Liver (tissue), 9 donors: ENCODE data around the gene SERINC1. TPM values are rescaled to one million over a fixed set of nuclear protein-coding genes. Genes with fewer than 3 reads are reported as not detected.

ENCODE experiments used
- DNase-seq: peaks from one replicate; pipeline ENCODE4 v3.0.0-alpha.2; 2017; ENCODE audit warnings: low spot score
- H3K27ac ChIP-seq, 2 donors: one replicate each; pipeline ENCODE4 v1.7.0; 2013; ENCODE audit warnings: inconsistent platforms in 2 of 2, low read length in 2 of 2, control low read depth in 1 of 2, low read depth in 1 of 2, mild to moderate bottlenecking in 1 of 2
- H3K27me3 ChIP-seq, 4 donors: one replicate each; pipeline versions ENCODE4 v1.6.1 to v1.7.0; 2013; ENCODE audit warnings: low read length in 3 of 4, inconsistent platforms in 1 of 4, mild to moderate bottlenecking in 1 of 4, moderate library complexity in 1 of 4; ENCODE audit not compliant: control insufficient read depth in 4 of 4, insufficient read depth in 4 of 4
- H3K36me3 ChIP-seq, 4 donors: one replicate each; pipeline versions ENCODE4 v1.6.1 to v1.7.0; 2013; ENCODE audit warnings: low read length in 3 of 4, mild to moderate bottlenecking in 3 of 4, low read depth in 1 of 4, moderate library complexity in 1 of 4; ENCODE audit not compliant: control insufficient read depth in 4 of 4, insufficient read depth in 3 of 4
- H3K4me1 ChIP-seq, 4 donors: one replicate each; pipeline versions ENCODE4 v1.6.1 to v1.7.0; 2013; ENCODE audit warnings: low read length in 3 of 4, mild to moderate bottlenecking in 3 of 4, moderate library complexity in 1 of 4; ENCODE audit not compliant: control insufficient read depth in 4 of 4, insufficient read depth in 4 of 4
- H3K4me3 ChIP-seq, 3 donors: one replicate each; pipeline versions ENCODE4 v1.6.1 to v1.7.0; 2013; ENCODE audit warnings: low read length in 3 of 3, control low read depth in 1 of 3, low read depth in 1 of 3, mild to moderate bottlenecking in 1 of 3
- H3K9ac ChIP-seq, 2 donors: one replicate each; pipeline ENCODE4 v1.7.0; 2013; ENCODE audit warnings: low read length in 2 of 2, mild to moderate bottlenecking in 2 of 2, moderate library complexity in 2 of 2, control low read depth in 1 of 2, low read depth in 1 of 2
- H3K9me3 ChIP-seq, 4 donors: one replicate each; pipeline versions ENCODE4 v1.6.1 to v1.7.0; 2013; ENCODE audit warnings: low read length in 3 of 4; ENCODE audit not compliant: control insufficient read depth in 4 of 4
- EGR1 ChIP-seq, 2 donors: IDR thresholded peaks; 2 replicates each; pipeline ENCODE4 v1.6.1; 2016 to 2018; ENCODE audit warnings: antibody characterized with exemption in 2 of 2, low read depth in 2 of 2
- FOXA1 ChIP-seq: IDR thresholded peaks from 2 replicates; pipeline ENCODE4 v1.6.1; 2016; ENCODE audit warnings: antibody characterized with exemption
- FOXA2 ChIP-seq: IDR thresholded peaks from 2 replicates; pipeline ENCODE4 v1.6.1; 2016; ENCODE audit warnings: antibody characterized with exemption
- GABPA ChIP-seq, 2 donors: IDR thresholded peaks in 1 of 2; conservative IDR thresholded peaks in 1 of 2; 2 replicates each; pipeline ENCODE4 v1.6.1; 2016; ENCODE audit warnings: antibody characterized with exemption in 2 of 2, mild to moderate bottlenecking in 1 of 2, moderate library complexity in 1 of 2
- HNF4A ChIP-seq, 2 donors: conservative IDR thresholded peaks; 2 replicates each; pipeline ENCODE4 v1.6.1; 2016; ENCODE audit warnings: antibody characterized with exemption in 2 of 2, mild to moderate bottlenecking in 2 of 2
- HNF4G ChIP-seq: IDR thresholded peaks from 2 replicates; pipeline ENCODE4 v1.6.1; 2016; ENCODE audit warnings: antibody characterized with exemption
- MAX ChIP-seq: IDR thresholded peaks from 2 replicates; pipeline ENCODE4 v1.6.1; 2016; ENCODE audit warnings: antibody characterized with exemption
- NR2F2 ChIP-seq: IDR thresholded peaks from 2 replicates; pipeline ENCODE4 v1.6.1; 2016; ENCODE audit warnings: antibody characterized with exemption
- RAD21 ChIP-seq, 2 donors: IDR thresholded peaks; 2 replicates each; pipeline ENCODE4 v1.6.1; 2016; ENCODE audit warnings: antibody characterized with exemption in 2 of 2, mild to moderate bottlenecking in 2 of 2
- REST ChIP-seq: IDR thresholded peaks from 2 replicates; pipeline ENCODE4 v1.6.1; 2016; ENCODE audit warnings: antibody characterized with exemption, mild to moderate bottlenecking
- RXRA ChIP-seq, 2 donors: IDR thresholded peaks; 2 replicates each; pipeline ENCODE4 v1.6.1; 2017 to 2018; ENCODE audit warnings: antibody characterized with exemption in 2 of 2, mild to moderate bottlenecking in 1 of 2
- TAF1 ChIP-seq: conservative IDR thresholded peaks from 2 replicates; pipeline ENCODE4 v1.6.1; 2016; ENCODE audit warnings: antibody characterized with exemption, mild to moderate bottlenecking
- YY1 ChIP-seq: IDR thresholded peaks from 2 replicates; pipeline ENCODE4 v1.6.1; 2016; ENCODE audit warnings: antibody characterized with exemption, mild to moderate bottlenecking
- ZBTB33 ChIP-seq: IDR thresholded peaks from 2 replicates; pipeline ENCODE4 v1.6.1; 2016; ENCODE audit warnings: antibody characterized with exemption
- WGBS: extraction: QIAGEN DNeasy Blood & Tissue Kit; methylation state at CpG from one replicate; pipeline ENCODE4 v1.1.7; 2013; 5-methylcytosine and 5-hydroxymethylcytosine counted together
- polyA plus RNA-seq, 2 donors: library from polyadenylated mRNA; stranded (reverse) in 1 of 2; unstranded in 1 of 2; fragments of 200-250 nt in 1 of 2; fragments of >200 nt in 1 of 2; fragmentation: Nextera tagmentation in 1 of 2; extraction: Ambion mirVana in 1 of 2; gene quantifications; one replicate each; pipeline versions ENCODE4 v1.2.1 to v1.2.3, GENCODE V29; 2013 to 2015
- total RNA-seq, 2 donors: library from RNA; depleted of rRNA; stranded (reverse); fragments of >200 nt; gene quantifications; one replicate each; pipeline ENCODE4 v1.2.3, GENCODE V29; 2014
- TF ChIP-seq, protein P1 (sequence below): fragments of 150-350 bp; IDR thresholded peaks from 2 replicates; pipeline ENCODE4 v1.5.1; 2017; ENCODE audit warnings: improper control_type of control experiment, low read depth, low read length; ENCODE audit not compliant: missing input control
- TF ChIP-seq, protein P2 (sequence below): IDR thresholded peaks from 2 replicates; pipeline ENCODE4 v1.6.1; 2016; ENCODE audit warnings: antibody characterized with exemption
- donor health status: healthy.
- donor health status: healthy.
- donor health status: healthy.
- donor health status: healthy.
- donor health status: healthy.

The SERINC1 gene
- total and polyA plus RNA-seq, 4 donors = 79.8 to 139 (median 113) TPM

DNA sequence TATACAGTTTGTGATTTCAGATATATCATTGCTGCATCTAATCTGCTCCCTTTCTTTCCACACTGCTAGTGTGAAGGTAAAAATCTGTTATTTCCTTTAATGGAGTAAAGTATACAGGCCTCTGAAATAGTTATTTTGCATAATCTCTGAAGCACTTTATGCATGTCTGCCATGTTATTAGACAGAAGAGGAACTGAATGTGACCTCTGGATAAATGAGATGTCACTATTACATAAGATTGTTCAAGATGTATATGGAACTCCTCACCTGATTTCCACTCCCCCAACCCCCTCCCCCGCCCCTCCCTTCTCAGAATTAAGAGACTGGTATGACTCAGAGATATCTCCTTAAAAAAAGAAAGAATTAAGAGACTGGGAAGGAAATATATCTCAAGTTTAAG, 26.3 kb downstream of the SERINC1 start:
- no peak for TF ChIP-seq YY1
- TF ChIP-seq, protein P1, sequence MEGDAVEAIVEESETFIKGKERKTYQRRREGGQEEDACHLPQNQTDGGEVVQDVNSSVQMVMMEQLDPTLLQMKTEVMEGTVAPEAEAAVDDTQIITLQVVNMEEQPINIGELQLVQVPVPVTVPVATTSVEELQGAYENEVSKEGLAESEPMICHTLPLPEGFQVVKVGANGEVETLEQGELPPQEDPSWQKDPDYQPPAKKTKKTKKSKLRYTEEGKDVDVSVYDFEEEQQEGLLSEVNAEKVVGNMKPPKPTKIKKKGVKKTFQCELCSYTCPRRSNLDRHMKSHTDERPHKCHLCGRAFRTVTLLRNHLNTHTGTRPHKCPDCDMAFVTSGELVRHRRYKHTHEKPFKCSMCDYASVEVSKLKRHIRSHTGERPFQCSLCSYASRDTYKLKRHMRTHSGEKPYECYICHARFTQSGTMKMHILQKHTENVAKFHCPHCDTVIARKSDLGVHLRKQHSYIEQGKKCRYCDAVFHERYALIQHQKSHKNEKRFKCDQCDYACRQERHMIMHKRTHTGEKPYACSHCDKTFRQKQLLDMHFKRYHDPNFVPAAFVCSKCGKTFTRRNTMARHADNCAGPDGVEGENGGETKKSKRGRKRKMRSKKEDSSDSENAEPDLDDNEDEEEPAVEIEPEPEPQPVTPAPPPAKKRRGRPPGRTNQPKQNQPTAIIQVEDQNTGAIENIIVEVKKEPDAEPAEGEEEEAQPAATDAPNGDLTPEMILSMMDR = no peak
- TF ChIP-seq, protein P2, sequence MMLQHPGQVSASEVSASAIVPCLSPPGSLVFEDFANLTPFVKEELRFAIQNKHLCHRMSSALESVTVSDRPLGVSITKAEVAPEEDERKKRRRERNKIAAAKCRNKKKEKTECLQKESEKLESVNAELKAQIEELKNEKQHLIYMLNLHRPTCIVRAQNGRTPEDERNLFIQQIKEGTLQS = no peak
- no peak for TF ChIP-seq NR2F2
- no peak for TF ChIP-seq TAF1
- no peak for TF ChIP-seq ZBTB33
- no peak for TF ChIP-seq REST
- Histone ChIP-seq H3K36me3 (peaks cover 10 to 52% (median 39%) of the 10 kb centered on the region in 4 donors), H3K9ac (no peak overlapping the region), H3K4me1 (no peaks in the 10 kb centered on the region), H3K9me3 (no peaks in the 10 kb centered on the region), H3K27ac (no peak overlapping the region), H3K27me3 (no peaks in the 10 kb centered on the region), H3K4me3 (no peak overlapping the region)
- 100% methylated on average over 1 of the region's 1 CpG for WGBS
- no peak for DNase-seq

DNA sequence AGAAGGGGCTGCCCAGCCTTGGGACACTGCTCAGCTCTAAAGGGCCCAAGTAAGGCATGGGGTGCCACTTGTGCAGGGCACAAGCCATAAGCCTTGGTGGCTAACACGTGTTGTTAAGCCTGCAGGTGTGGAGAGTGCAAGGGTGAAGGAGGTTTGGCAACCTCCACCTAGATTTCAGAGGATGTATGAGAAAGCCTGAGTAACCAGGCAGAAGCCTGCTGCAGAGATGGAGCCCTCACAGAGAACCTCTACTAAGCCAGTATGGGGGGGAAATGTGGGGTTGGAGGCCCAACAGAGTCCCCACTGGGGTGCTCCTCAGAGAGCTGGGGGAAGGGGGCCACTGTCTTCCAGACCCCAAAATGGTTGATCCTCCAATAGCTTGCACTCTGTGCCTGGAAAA, 32.6 kb downstream of the SERINC1 start:
- no peaks in the 10 kb centered on the region for H3K27me3 ChIP-seq
- TF ChIP-seq MAX = no peak
- TF ChIP-seq FOXA1 = no peak
- H3K9ac ChIP-seq = no peak overlapping the region
- peaks cover 4 to 51% (median 33%) of the 10 kb centered on the region in 4 donors for H3K36me3 ChIP-seq
- no peaks in the 10 kb centered on the region for H3K4me1 ChIP-seq
- 85% methylated on average over 1 of the region's 1 CpG for WGBS
- H3K27ac ChIP-seq = no peak overlapping the region
- H3K4me3 ChIP-seq = no peak overlapping the region
- DNase-seq = no peak
- H3K9me3 ChIP-seq = peaks cover 0 to 4% (median 0%) of the 10 kb centered on the region in 4 donors

DNA sequence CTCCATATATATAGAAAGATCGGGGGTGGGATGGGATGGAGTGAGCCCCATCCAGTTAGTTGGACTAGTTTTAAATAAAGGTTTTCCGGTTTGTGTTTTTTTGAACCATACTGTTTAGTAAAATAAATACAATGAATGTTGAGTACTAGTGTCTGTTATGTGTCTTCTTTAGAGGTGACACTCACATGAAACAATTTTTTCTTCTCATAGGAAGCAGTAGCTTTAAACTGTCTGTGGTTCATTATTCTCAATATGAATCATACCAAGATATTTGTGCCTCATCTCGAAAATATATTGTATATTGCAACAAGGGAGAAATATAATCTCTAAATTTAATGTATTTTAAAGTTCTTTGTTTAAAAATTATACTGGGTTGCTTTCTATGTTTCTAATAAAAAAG, 38.8 kb downstream of the SERINC1 start:
- WGBS = 94% methylated on average over 3 of the region's 3 CpGs
- Histone ChIP-seq H3K27me3 (no peaks in the 10 kb centered on the region), H3K4me3 (no peak overlapping the region), H3K9ac (no peak overlapping the region), H3K27ac (no peak overlapping the region), H3K9me3 (no peaks in the 10 kb centered on the region), H3K36me3 (peaks cover 0 to 18% (median 9%) of the 10 kb centered on the region in 4 donors), H3K4me1 (no peaks in the 10 kb centered on the region)
- no peak for DNase-seq
- no peak for TF ChIP-seq FOXA2
- TF ChIP-seq HNF4G = no peak
- TF ChIP-seq ZBTB33 = no peak
- TF ChIP-seq HNF4A (conservative IDR thresholded peaks at IDR 0.05) = no peak
- TF ChIP-seq MAX = no peak
- TF ChIP-seq RXRA (IDR thresholded peaks at IDR 0.05) = no peak
- TF ChIP-seq EGR1 (IDR thresholded peaks at IDR 0.05; ENCODE audit: low read depth in 2 of 2) = no peak
- TF ChIP-seq GABPA (IDR thresholded peaks at IDR 0.05 in 1 of 2, conservative IDR thresholded peaks at IDR 0.05 in 1 of 2) = no peak
- TF ChIP-seq RAD21 (IDR thresholded peaks at IDR 0.05) = no peak
- TF ChIP-seq NR2F2 = no peak
- no peak for TF ChIP-seq FOXA1
